Measurements from ENCODE around the gene USP36. TPM values are rescaled to one million over a fixed set of nuclear protein-coding genes. Genes with fewer than 3 reads are reported as not detected.

The USP36 gene
- polyA plus RNA-seq, 1 experiment: 18.3 TPM

- H3K4me3 ChIP-seq (ENCODE audit: low read depth, low read length): no peak overlapping the region
- TF ChIP-seq, protein P1, sequence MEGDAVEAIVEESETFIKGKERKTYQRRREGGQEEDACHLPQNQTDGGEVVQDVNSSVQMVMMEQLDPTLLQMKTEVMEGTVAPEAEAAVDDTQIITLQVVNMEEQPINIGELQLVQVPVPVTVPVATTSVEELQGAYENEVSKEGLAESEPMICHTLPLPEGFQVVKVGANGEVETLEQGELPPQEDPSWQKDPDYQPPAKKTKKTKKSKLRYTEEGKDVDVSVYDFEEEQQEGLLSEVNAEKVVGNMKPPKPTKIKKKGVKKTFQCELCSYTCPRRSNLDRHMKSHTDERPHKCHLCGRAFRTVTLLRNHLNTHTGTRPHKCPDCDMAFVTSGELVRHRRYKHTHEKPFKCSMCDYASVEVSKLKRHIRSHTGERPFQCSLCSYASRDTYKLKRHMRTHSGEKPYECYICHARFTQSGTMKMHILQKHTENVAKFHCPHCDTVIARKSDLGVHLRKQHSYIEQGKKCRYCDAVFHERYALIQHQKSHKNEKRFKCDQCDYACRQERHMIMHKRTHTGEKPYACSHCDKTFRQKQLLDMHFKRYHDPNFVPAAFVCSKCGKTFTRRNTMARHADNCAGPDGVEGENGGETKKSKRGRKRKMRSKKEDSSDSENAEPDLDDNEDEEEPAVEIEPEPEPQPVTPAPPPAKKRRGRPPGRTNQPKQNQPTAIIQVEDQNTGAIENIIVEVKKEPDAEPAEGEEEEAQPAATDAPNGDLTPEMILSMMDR (IDR thresholded peaks at IDR 0.05; ENCODE audit: low read depth, low read length): peak; percentile 41
- H3K27me3 ChIP-seq (ENCODE audit: control insufficient read depth, insufficient read depth, low read length): no peaks in the 10 kb centered on the region
- H3K27ac ChIP-seq (ENCODE audit: low read depth, low read length): peak overlapping the region; percentile 31
- CTCF ChIA-PET: interaction anchor here (0.6 to 2.4 kb wide), 8 partner anchors 10 to 140 kb away, joined by 3 to 13 read pairs (median 4); no protein-coding TSS in a partner anchor
- no peak for DNase-seq (ENCODE audit: low read depth, low spot score)
- H3K9me3 ChIP-seq (ENCODE audit: control insufficient read depth, insufficient read depth, low read length): no peaks in the 10 kb centered on the region
- POLR2A ChIA-PET: interaction anchor here (0.7 to 0.9 kb wide), 3 partner anchors 13 to 122 kb away, joined by 3 to 6 read pairs (median 3); no protein-coding TSS in a partner anchor
These were observed 12.1 kb upstream of the USP36 start for GRCh38 chr17:78852709-78853121.

GRCh38 chr17:78849026-78849425 is 8.4 kb upstream of the USP36 start:
- no peaks in the 10 kb centered on the region for H3K27me3 ChIP-seq (ENCODE audit: control insufficient read depth, insufficient read depth, low read length)
- no peaks in the 10 kb centered on the region for H3K9me3 ChIP-seq (ENCODE audit: control insufficient read depth, insufficient read depth, low read length)
- TF ChIP-seq, protein P1 (IDR thresholded peaks at IDR 0.05; ENCODE audit: low read depth, low read length): no peak
- CTCF ChIA-PET: interaction anchor here (0.6 kb wide), 1 partner anchor 122 kb away, joined by 3 read pairs; no protein-coding TSS in a partner anchor
- H3K4me3 ChIP-seq (ENCODE audit: low read depth, low read length): no peak overlapping the region
- H3K27ac ChIP-seq (ENCODE audit: low read depth, low read length): no peak overlapping the region
- POLR2A ChIA-PET: no interaction called here
- DNase-seq (ENCODE audit: low read depth, low spot score): no peak

DNA sequence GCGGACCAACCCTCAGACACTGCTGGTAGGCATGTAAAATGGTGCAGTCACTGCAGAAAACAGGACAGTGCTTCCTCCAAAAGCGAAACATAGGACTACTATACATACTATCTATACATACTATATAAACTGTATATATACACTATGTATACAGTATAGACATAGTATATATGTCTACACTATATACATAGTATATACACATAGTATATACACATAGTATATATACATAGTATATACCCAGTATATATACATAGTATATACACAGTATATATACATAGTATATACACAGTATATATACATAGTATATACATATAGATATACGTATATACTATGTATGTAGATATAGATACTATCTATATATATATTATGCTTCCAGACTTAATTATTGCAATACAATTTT is 6.4 kb upstream of the USP36 start:
- no peaks in the 10 kb centered on the region for H3K27me3 ChIP-seq (ENCODE audit: control insufficient read depth, insufficient read depth, low read length)
- no peak overlapping the region for H3K4me3 ChIP-seq (ENCODE audit: low read depth, low read length)
- no peak for DNase-seq (ENCODE audit: low read depth, low spot score)
- H3K9me3 ChIP-seq (ENCODE audit: control insufficient read depth, insufficient read depth, low read length): no peaks in the 10 kb centered on the region; the same call in 1 of the 2 replicates
- ChIA-PET CTCF (interaction anchor here (1.4 kb wide), 1 partner anchor 19 kb away, joined by 8 read pairs; no protein-coding TSS in a partner anchor), POLR2A (no interaction called here)
- H3K27ac ChIP-seq (ENCODE audit: low read depth, low read length): no peak overlapping the region
- TF ChIP-seq, protein P1 (IDR thresholded peaks at IDR 0.05; ENCODE audit: low read depth, low read length): no peak

DNA sequence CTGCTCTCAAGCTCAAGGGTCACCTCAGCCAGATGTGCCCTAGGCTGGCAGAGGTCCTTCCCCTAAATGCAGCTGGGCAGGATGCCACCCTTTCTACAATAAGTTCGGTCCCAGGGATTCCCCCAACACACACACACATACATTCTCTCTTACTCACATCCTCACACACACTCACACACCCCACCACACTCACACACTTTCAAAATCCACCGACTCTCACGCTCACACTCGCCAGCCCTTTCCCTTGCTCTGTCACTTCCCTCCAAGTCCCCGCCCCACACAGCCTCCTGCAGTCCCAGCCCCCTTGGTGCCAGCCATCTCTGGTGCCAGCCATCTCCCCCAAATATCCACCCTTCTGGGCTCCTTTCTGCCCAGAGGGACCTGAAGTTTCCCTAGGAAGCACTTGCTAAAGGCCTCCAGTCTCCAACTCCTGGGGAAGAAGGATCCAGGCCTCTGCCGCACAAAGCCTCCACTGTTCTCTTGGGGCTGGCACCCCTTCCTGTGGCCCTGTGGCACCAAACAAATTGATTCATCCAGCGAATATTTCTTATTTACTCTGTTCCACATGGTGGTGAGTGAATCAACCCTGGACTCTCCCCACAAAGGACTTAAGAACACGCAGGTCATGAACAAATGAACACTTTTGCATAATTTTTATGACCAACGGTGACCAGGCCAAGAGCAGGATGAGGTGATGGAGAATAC is 3.8 kb upstream of the USP36 start:
- H3K9me3 ChIP-seq (ENCODE audit: control insufficient read depth, insufficient read depth, low read length): no peaks in the 10 kb centered on the region; the same call in 1 of the 2 replicates
- ChIA-PET CTCF (no interaction called here), POLR2A (no interaction called here)
- no peaks in the 10 kb centered on the region for H3K27me3 ChIP-seq (ENCODE audit: control insufficient read depth, insufficient read depth, low read length)
- DNase-seq (ENCODE audit: low read depth, low spot score): no peak
- H3K4me3 ChIP-seq (ENCODE audit: low read depth, low read length): no peak overlapping the region
- H3K27ac ChIP-seq (ENCODE audit: low read depth, low read length): no peak overlapping the region
- TF ChIP-seq, protein P1 (IDR thresholded peaks at IDR 0.05; ENCODE audit: low read depth, low read length): no peak

GRCh38 chr17:78842881-78843565 is 2.4 kb upstream of the USP36 start:
- CTCF ChIA-PET: no interaction called here
- TF ChIP-seq, protein P1 (IDR thresholded peaks at IDR 0.05; ENCODE audit: low read depth, low read length): peak; percentile 51

More at GRCh38 chr17:78842881-78843565, 2.4 kb upstream of the USP36 start:
- no peak for DNase-seq (ENCODE audit: low read depth, low spot score)
- POLR2A ChIA-PET: no interaction called here
- Histone ChIP-seq H3K27ac (ENCODE audit: low read depth, low read length) (no peak overlapping the region), H3K9me3 (ENCODE audit: control insufficient read depth, insufficient read depth, low read length) (no peaks in the 10 kb centered on the region; the same call in 1 of the 2 replicates), H3K4me3 (ENCODE audit: low read depth, low read length) (no peak overlapping the region), H3K27me3 (ENCODE audit: control insufficient read depth, insufficient read depth, low read length) (no peaks in the 10 kb centered on the region)
